HEK293 (cell line): Measurements from ENCODE around the gene SLC25A44.
A peak's percentile ranks its signal among the peaks of the same experiment; 100 is the strongest.

Experiments
- CTCF ChIA-PET: fragments of 350-600 bp; formaldehyde crosslinking; extraction: SDS; loops from one replicate; lab custom pipeline; 2021; ENCODE audit warnings: antibody characterized with exemption; lab: Yijun Ruan, JAX
- POLR2A ChIA-PET: fragments of 300-600 bp; formaldehyde crosslinking; extraction: SDS; loops from one replicate; lab custom pipeline; 2020; ENCODE audit warnings: antibody characterized with exemption, inconsistent platforms; lab: Yijun Ruan, JAX
- H3K27ac ChIP-seq: fragments of 200-500 bp; sonication (Bioruptor generic); 2 replicates; pipeline ENCODE4 v1.5.1; 2014; ENCODE audit warnings: low read depth, low read length, control low read depth, inconsistent platforms; ENCODE audit errors: extremely low read depth
- H3K36me3 ChIP-seq, 2 experiments: fragments of 200-500 bp in 1 of 2; sonication (Bioruptor generic) in 1 of 2; 1 replicate in 1 of 2; 2 replicates in 1 of 2; pipeline ENCODE4 v1.5.1; 2014 to 2017; ENCODE audit warnings: inconsistent platforms in 2 of 2, low read length in 2 of 2; ENCODE audit not compliant: control insufficient read depth in 2 of 2, insufficient read depth in 1 of 2
- H3K4me1 ChIP-seq: fragments of 200-500 bp; sonication (Bioruptor generic); 2 replicates; pipeline ENCODE4 v1.5.1; 2014; ENCODE audit warnings: mild to moderate bottlenecking, low read length, inconsistent platforms; ENCODE audit not compliant: control insufficient read depth, insufficient read depth
- H3K4me3 ChIP-seq: 2 replicates; pipeline ENCODE4 v1.5.1; 2011; ENCODE audit warnings: low read depth, mild to moderate bottlenecking, control low read depth, low read length, moderate library complexity
- H3K9me3 ChIP-seq: fragments of 200-500 bp; sonication (Bioruptor generic); 2 replicates; pipeline ENCODE4 v1.5.1; 2014; ENCODE audit warnings: low read depth, low read length, inconsistent platforms; ENCODE audit not compliant: control insufficient read depth, insufficient read depth
- GFI1B ChIP-seq: fragments of 450-650 bp; formaldehyde crosslinking; IDR thresholded peaks from 2 replicates; pipeline ENCODE4 v1.5.1; 2016; ENCODE audit warnings: missing biosample characterization, missing genetic modification characterization
- GLI2 ChIP-seq: fragments of 450-650 bp; formaldehyde crosslinking; IDR thresholded peaks from 2 replicates; pipeline ENCODE4; 2017; ENCODE audit warnings: missing biosample characterization, missing genetic modification characterization, low read depth, borderline replicate concordance
- MZF1 ChIP-seq: fragments of 450-650 bp; formaldehyde crosslinking; IDR thresholded peaks from 2 replicates; pipeline ENCODE4 v1.5.1; 2017; ENCODE audit warnings: missing biosample characterization, missing genetic modification characterization, borderline replicate concordance
- REST ChIP-seq: fragments of 450-650 bp; formaldehyde crosslinking; IDR thresholded peaks from 2 replicates; pipeline ENCODE4 v1.5.1; 2016; ENCODE audit warnings: missing biosample characterization, missing genetic modification characterization
- TSHZ1 ChIP-seq: fragments of 450-650 bp; formaldehyde crosslinking; IDR thresholded peaks from 2 replicates; pipeline ENCODE4 v1.5.1; 2016; ENCODE audit warnings: missing biosample characterization, missing genetic modification characterization, borderline replicate concordance
- YY1 ChIP-seq: fragments of 450-650 bp; formaldehyde crosslinking; IDR thresholded peaks from 2 replicates; pipeline ENCODE4 v1.5.1; 2018; ENCODE audit warnings: missing biosample characterization, missing genetic modification characterization
- ZBTB20 ChIP-seq: fragments of 450-650 bp; formaldehyde crosslinking; IDR thresholded peaks from 2 replicates; pipeline ENCODE4 v1.5.1; 2016; ENCODE audit warnings: missing biosample characterization, missing genetic modification characterization
- ZFP37 ChIP-seq: fragments of 450-650 bp; formaldehyde crosslinking; IDR thresholded peaks from 2 replicates; pipeline ENCODE4 v1.5.1; 2016; ENCODE audit warnings: missing biosample characterization, missing genetic modification characterization
- ZNF112 ChIP-seq: fragments of 450-650 bp; formaldehyde crosslinking; IDR thresholded peaks from 2 replicates; pipeline ENCODE4 v1.5.0; 2017; ENCODE audit warnings: missing biosample characterization, missing genetic modification characterization
- ZNF146 ChIP-seq: fragments of 450-650 bp; formaldehyde crosslinking; IDR thresholded peaks from 2 replicates; pipeline ENCODE4 v1.5.1; 2016; ENCODE audit warnings: missing biosample characterization, missing genetic modification characterization
- ZNF16 ChIP-seq: fragments of 450-650 bp; formaldehyde crosslinking; IDR thresholded peaks from 2 replicates; pipeline ENCODE4 v1.5.1; 2016; ENCODE audit warnings: low read depth, missing biosample characterization, missing genetic modification characterization
- ZNF174 ChIP-seq: fragments of 450-650 bp; formaldehyde crosslinking; IDR thresholded peaks from 2 replicates; pipeline ENCODE4 v1.5.0; 2017; ENCODE audit warnings: missing biosample characterization, mild to moderate bottlenecking, missing genetic modification characterization
- ZNF335 ChIP-seq: fragments of 450-650 bp; formaldehyde crosslinking; conservative IDR thresholded peaks from 2 replicates; pipeline ENCODE4 v1.5.1; 2016; ENCODE audit warnings: missing biosample characterization, missing genetic modification characterization
- ZNF404 ChIP-seq: fragments of 450-650 bp; formaldehyde crosslinking; IDR thresholded peaks from 2 replicates; pipeline ENCODE4 v1.5.1; 2017; ENCODE audit warnings: missing biosample characterization, missing genetic modification characterization
- ZNF426 ChIP-seq: fragments of 450-650 bp; formaldehyde crosslinking; IDR thresholded peaks from 2 replicates; pipeline ENCODE4 v1.5.1; 2017; ENCODE audit warnings: missing biosample characterization, missing genetic modification characterization, mild to moderate bottlenecking, inconsistent platforms, moderate library complexity
- ZNF449 ChIP-seq: fragments of 450-650 bp; formaldehyde crosslinking; IDR thresholded peaks from 2 replicates; pipeline ENCODE4 v1.5.1; 2017; ENCODE audit warnings: missing biosample characterization, mild to moderate bottlenecking, missing genetic modification characterization, moderate library complexity
- ZNF623 ChIP-seq: fragments of 450-650 bp; formaldehyde crosslinking; IDR thresholded peaks from 2 replicates; pipeline ENCODE4 v1.5.1; 2016; ENCODE audit warnings: missing biosample characterization, missing genetic modification characterization

SLC25A44 gene

GRCh38 chr1:156225677-156226014 lies 31.7 kb downstream of the SLC25A44 start:
- TF ChIP-seq ZNF112 (tag by site-specific recombination) (no peak), ZNF449 (tag by site-specific recombination) (0 out of 2 replicates have a peak, but pooled peaks have one; percentile 2), ZNF335 (tag by site-specific recombination) (peak; percentile 25; the same call in 1 of the 2 replicates)
- TF ChIP-seq, all 188 proteins: peak for 2
- ChIA-PET POLR2A (interaction anchor here (0.6 to 1.9 kb wide), 5 partner anchors 13 to 195 kb away, joined by 3 to 14 read pairs (median 6); partner anchors contain the start of genes PMF1 and SMG5), CTCF (interaction anchor here (0.6 to 8.7 kb wide), 29 partner anchors 9 to 484 kb away, joined by 3 to 210 read pairs (median 6); partner anchors contain the start of genes GLMP, PMF1, SLC25A44 and SMG5)
- Histone ChIP-seq H3K4me3 (no peak overlapping the region), H3K4me1 (no peaks in the 10 kb centered on the region), H3K27ac (no peak overlapping the region), H3K9me3 (no peaks in the 10 kb centered on the region), H3K36me3 (peaks cover 5 to 40% of the 10 kb centered on the region in 2 experiments)

GRCh38 chr1:156226116-156226538 lies 32.2 kb downstream of the SLC25A44 start:
- no peak overlapping the region for H3K27ac ChIP-seq
- CTCF ChIA-PET = interaction anchor here (0.6 to 8.7 kb wide), 18 partner anchors 12 to 166 kb away, joined by 3 to 210 read pairs (median 7); partner anchors contain the start of gene PMF1
- POLR2A ChIA-PET = interaction anchor here (0.7 kb wide), 1 partner anchor 78 kb away, joined by 3 read pairs; no protein-coding TSS in a partner anchor
- TF ChIP-seq ZNF404 (no peak), ZNF623 (tag by site-specific recombination) (no peak), ZNF426 (tag by site-specific recombination) (no peak), ZFP37 (tag by site-specific recombination) (no peak), ZNF174 (tag by site-specific recombination) (no peak), GFI1B (tag by site-specific recombination) (no peak), ZNF16 (tag by site-specific recombination) (no peak), GLI2 (tag by site-specific recombination) (no peak), TSHZ1 (no peak), REST (tag by site-specific recombination) (no peak), YY1 (tag by site-specific recombination) (no peak), ZBTB20 (tag by site-specific recombination) (no peak), ZNF146 (tag by site-specific recombination) (no peak), MZF1 (tag by site-specific recombination) (no peak)
- H3K36me3 ChIP-seq = peaks cover 4 to 37% of the 10 kb centered on the region in 2 experiments
- H3K4me1 ChIP-seq = no peaks in the 10 kb centered on the region
- H3K9me3 ChIP-seq = no peaks in the 10 kb centered on the region
- H3K4me3 ChIP-seq = no peak overlapping the region
